Measurements from ENCODE around the gene LCN10.
"Not testable (repeated sequence)": the region's sequence is repeated elsewhere in the genome, so short reads cannot be mapped to it uniquely, and the experiment has no call there.

The LCN10 gene

DNA sequence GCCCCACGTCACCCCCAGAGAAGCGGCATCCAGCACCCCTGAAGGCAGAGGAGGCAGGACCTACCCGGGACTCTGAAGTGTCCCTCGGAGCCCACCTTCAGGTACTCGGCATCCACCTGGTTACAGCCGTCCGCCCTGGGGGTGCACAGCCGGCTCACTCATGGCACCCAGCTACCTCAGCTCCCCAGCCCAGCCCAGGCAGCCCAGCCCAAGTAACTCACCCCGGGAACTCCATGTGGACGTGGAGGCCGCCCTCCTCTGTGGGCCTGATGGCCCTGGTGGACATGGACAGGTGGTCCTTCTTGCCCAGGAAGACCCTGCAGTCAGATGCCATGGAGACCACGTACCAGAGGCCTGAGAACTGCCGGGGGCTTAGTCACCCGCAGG lies 20.9 kb upstream of the LCN10 start:
- H3K36me3 Mint-ChIP-seq (ENCODE audit: low read depth), result no peaks in the 10 kb centered on the region
- no peak overlapping the region for H3K4me3 Mint-ChIP-seq
- H3K4me1 Mint-ChIP-seq (ENCODE audit: low read depth), result peaks cover 4% of the 10 kb centered on the region
- H3K27ac Mint-ChIP-seq, result no peak overlapping the region
- H3K9me3 Mint-ChIP-seq, result no peaks in the 10 kb centered on the region
- no peak for DNase-seq (ENCODE audit: low spot score)
- H3K27me3 Mint-ChIP-seq (ENCODE audit: low read depth), result peaks cover 4% of the 10 kb centered on the region

DNA sequence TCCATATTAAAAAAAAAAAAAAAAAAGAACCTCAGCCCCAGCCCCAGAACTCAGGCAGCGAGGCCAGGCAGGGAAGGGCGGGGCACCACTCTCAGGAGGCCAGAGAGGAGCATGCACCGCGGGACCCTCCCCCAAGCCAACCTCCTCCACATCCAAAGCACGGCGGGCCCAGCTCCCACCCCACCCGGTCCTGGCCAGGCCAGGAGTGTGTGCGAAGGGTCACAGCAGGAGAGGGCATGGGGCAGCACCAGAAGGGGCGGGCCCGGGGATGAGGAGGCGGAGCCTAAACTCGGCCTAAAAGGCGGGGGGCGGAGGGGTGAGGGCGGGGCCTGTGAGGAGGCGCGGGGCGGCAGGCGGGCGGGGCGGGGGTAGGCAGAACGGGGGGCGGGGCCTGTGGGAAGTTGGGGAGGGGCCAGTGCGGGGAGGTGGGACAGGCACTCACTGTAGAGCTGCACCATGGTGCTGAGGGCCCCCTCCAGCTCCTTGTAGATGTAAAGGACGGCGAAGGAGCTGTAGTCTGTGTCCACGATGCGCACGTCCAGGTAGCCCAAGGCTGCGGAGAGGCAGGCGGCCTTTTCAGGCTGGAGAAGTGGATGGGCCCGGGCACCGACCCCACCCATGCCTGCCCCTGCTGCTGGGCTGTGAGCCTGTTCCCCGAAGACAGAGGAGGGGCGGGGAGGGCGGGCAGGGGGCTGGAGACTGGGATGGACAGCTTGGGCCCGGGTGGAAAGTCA lies 20.3 kb upstream of the LCN10 start:
- Mint-ChIP-seq H3K27me3 (ENCODE audit: low read depth) (peaks cover 4% of the 10 kb centered on the region), H3K4me3 (no peak overlapping the region), H3K9me3 (no peaks in the 10 kb centered on the region), H3K27ac (no peak overlapping the region), H3K36me3 (ENCODE audit: low read depth) (no peaks in the 10 kb centered on the region), H3K4me1 (ENCODE audit: low read depth) (peaks cover 4% of the 10 kb centered on the region)
- peak; percentile 30 for DNase-seq (ENCODE audit: low spot score)

DNA sequence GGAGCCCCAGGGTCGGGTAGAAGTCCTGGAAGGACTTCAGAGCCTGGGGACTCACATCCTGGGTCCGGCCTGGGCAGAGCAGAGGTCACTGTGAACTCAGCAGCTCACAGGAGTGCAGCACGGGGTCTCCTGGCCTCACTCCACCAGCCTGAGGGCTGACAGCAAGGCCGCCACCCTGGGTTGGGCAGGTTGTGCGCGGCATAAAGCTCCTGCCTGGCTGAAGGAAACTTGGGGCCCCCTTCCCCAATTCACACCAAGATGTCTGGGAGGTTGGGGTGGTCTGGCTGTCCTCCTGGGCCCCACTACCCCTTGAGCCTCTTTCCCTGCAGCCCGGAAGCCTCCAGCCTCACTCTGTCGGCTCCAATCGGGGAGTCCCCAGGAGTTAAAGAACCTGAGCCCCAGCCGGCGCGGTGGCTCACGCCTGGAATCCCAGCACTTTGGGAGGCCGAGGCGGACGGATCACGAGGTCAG lies 19.5 kb upstream of the LCN10 start:
- H3K4me1 Mint-ChIP-seq (ENCODE audit: low read depth), result peaks cover 4% of the 10 kb centered on the region
- no peaks in the 10 kb centered on the region for H3K36me3 Mint-ChIP-seq (ENCODE audit: low read depth)
- H3K27me3 Mint-ChIP-seq (ENCODE audit: low read depth), result peaks cover 4% of the 10 kb centered on the region
- no peak for DNase-seq (ENCODE audit: low spot score)
- H3K27ac Mint-ChIP-seq, result no peak overlapping the region
- H3K9me3 Mint-ChIP-seq, result no peaks in the 10 kb centered on the region
- H3K4me3 Mint-ChIP-seq, result no peak overlapping the region

- no peak overlapping the region for H3K27ac Mint-ChIP-seq
- no peaks in the 10 kb centered on the region for H3K4me1 Mint-ChIP-seq (ENCODE audit: low read depth)
- peaks cover 2% of the 10 kb centered on the region for H3K9me3 Mint-ChIP-seq
- no peaks in the 10 kb centered on the region for H3K36me3 Mint-ChIP-seq (ENCODE audit: low read depth)
- DNase-seq (ENCODE audit: low spot score), result no peak
- H3K4me3 Mint-ChIP-seq, result no peak overlapping the region
- H3K27me3 Mint-ChIP-seq (ENCODE audit: low read depth), result no peaks in the 10 kb centered on the region
Measured at GRCh38 chr9:136761545-136761981, 18.8 kb upstream of the LCN10 start.

DNA sequence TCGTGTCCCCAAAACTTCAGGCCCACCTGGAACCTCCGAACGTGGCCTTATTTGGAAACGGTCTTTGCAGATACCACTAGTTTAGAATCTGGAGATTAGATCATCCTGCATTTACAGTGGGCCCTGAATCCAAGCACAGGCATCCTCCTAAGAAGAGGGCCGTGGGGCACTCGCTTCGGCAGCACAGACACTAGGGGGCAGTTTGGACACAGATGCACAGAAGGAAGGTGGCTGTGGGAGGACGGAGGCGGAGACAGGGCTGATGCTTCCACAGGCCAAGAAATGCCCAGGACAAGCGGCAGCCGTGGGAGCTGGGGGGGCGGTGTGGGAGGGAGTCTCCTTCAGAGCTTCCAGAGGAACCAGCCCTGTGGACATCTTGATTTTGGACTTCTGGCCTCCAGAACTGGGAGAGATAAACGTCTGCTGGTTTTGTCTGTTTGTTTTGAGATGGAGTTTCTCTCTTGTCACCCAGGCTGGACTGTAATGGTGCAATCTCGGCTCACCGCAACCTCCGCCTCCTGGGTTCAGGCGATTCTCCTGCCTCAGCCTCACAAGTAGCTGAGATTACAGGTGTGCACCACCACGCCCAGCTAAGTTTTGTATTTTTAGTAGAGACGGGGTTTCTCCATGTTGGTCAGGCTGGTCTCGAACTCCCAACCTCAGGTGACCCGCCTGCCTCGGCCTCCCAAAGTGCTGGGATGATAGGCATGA lies 18.2 kb upstream of the LCN10 start:
- H3K4me3 Mint-ChIP-seq; DNase-seq (ENCODE audit: low spot score); H3K4me1 Mint-ChIP-seq (ENCODE audit: low read depth); H3K27ac Mint-ChIP-seq; H3K27me3 Mint-ChIP-seq (ENCODE audit: low read depth); H3K36me3 Mint-ChIP-seq (ENCODE audit: low read depth); H3K9me3 Mint-ChIP-seq: not testable (repeated sequence)

GRCh38 chr9:136760424-136760823 lies 17.7 kb upstream of the LCN10 start:
- no peak for DNase-seq (ENCODE audit: low spot score)
- H3K9me3 Mint-ChIP-seq, result peaks cover 13% of the 10 kb centered on the region
- H3K27ac Mint-ChIP-seq, result no peak overlapping the region
- no peaks in the 10 kb centered on the region for H3K27me3 Mint-ChIP-seq (ENCODE audit: low read depth)
- H3K36me3 Mint-ChIP-seq (ENCODE audit: low read depth), result no peaks in the 10 kb centered on the region
- no peak overlapping the region for H3K4me3 Mint-ChIP-seq
- H3K4me1 Mint-ChIP-seq (ENCODE audit: low read depth), result no peaks in the 10 kb centered on the region

- Mint-ChIP-seq H3K9me3 (peaks cover 15% of the 10 kb centered on the region), H3K27ac (no peak overlapping the region), H3K4me3 (no peak overlapping the region), H3K36me3 (ENCODE audit: low read depth) (no peaks in the 10 kb centered on the region), H3K27me3 (ENCODE audit: low read depth) (no peaks in the 10 kb centered on the region), H3K4me1 (ENCODE audit: low read depth) (no peaks in the 10 kb centered on the region)
- no peak for DNase-seq (ENCODE audit: low spot score)
Measured at GRCh38 chr9:136759436-136760325, 16.9 kb upstream of the LCN10 start.

DNA sequence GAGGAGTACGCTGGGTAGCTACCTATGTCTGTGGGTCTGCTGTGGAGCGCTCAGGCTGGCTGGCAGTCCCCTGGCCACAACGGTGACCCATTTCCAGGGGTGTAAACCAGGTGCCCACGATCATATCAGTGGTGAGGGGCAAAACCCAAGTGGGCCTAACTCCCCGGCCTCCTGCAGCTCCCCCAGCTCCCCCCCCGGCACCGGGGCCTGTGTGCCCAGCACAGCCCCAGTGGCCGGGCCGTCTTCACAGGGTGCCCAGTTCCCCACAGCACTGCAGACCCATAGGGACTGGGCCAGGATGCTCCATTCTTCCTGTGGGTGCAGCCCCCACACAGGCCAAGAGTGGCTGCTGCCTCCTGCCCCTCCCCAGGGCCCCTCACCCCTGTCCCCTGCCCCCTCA lies 16.3 kb upstream of the LCN10 start:
- Mint-ChIP-seq H3K27ac (no peak overlapping the region), H3K4me1 (ENCODE audit: low read depth) (no peaks in the 10 kb centered on the region), H3K27me3 (ENCODE audit: low read depth) (no peaks in the 10 kb centered on the region), H3K4me3 (no peak overlapping the region), H3K9me3 (peaks cover 15% of the 10 kb centered on the region), H3K36me3 (ENCODE audit: low read depth) (no peaks in the 10 kb centered on the region)
- no peak for DNase-seq (ENCODE audit: low spot score)

GRCh38 chr9:136757751-136758140 lies 15.0 kb upstream of the LCN10 start:
- Mint-ChIP-seq H3K9me3 (peaks cover 17% of the 10 kb centered on the region), H3K27ac (no peak overlapping the region), H3K36me3 (ENCODE audit: low read depth) (no peaks in the 10 kb centered on the region), H3K27me3 (ENCODE audit: low read depth) (no peaks in the 10 kb centered on the region), H3K4me3 (no peak overlapping the region), H3K4me1 (ENCODE audit: low read depth) (no peaks in the 10 kb centered on the region)
- no peak for DNase-seq (ENCODE audit: low spot score)

- H3K4me1 Mint-ChIP-seq (ENCODE audit: low read depth), result no peaks in the 10 kb centered on the region
Measured at GRCh38 chr9:136757328-136757727, 14.6 kb upstream of the LCN10 start.

DNA sequence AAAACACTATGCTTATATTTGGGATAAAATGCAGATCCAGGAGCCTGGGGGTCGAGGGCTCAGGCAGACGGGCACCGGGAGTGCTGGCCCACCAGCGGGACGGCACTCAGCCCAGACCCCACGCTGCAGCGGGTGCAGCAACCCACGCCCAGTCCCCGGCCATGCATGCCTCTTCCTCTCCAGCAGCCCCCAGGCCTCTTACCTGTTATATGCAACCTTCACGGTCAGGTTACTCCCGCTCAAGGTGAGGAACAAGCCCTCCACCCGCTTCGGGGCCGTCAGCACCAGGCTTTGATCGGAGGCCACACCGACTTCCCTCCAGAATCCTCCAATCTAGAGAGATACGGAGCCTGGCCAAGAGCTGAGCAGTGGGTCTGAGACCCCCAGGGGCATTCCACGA lies 14.1 kb upstream of the LCN10 start:
- no peaks in the 10 kb centered on the region for H3K27me3 Mint-ChIP-seq (ENCODE audit: low read depth)
- no peak overlapping the region for H3K27ac Mint-ChIP-seq
- H3K4me1 Mint-ChIP-seq (ENCODE audit: low read depth), result no peaks in the 10 kb centered on the region
- peaks cover 2% of the 10 kb centered on the region for H3K36me3 Mint-ChIP-seq (ENCODE audit: low read depth)
- H3K9me3 Mint-ChIP-seq, result peaks cover 26% of the 10 kb centered on the region
- H3K4me3 Mint-ChIP-seq, result no peak overlapping the region
- no peak for DNase-seq (ENCODE audit: low spot score)

More at GRCh38 chr9:136757328-136757727, 14.6 kb upstream of the LCN10 start:
- H3K36me3 Mint-ChIP-seq (ENCODE audit: low read depth), result peaks cover 2% of the 10 kb centered on the region
- H3K27ac Mint-ChIP-seq, result no peak overlapping the region
- H3K4me3 Mint-ChIP-seq, result no peak overlapping the region
- peaks cover 21% of the 10 kb centered on the region for H3K9me3 Mint-ChIP-seq
- no peaks in the 10 kb centered on the region for H3K27me3 Mint-ChIP-seq (ENCODE audit: low read depth)
- no peak for DNase-seq (ENCODE audit: low spot score)

GRCh38 chr9:136756134-136756438 lies 13.3 kb upstream of the LCN10 start:
- Mint-ChIP-seq H3K27ac (no peak overlapping the region), H3K4me1 (ENCODE audit: low read depth) (no peaks in the 10 kb centered on the region), H3K4me3 (no peak overlapping the region), H3K27me3 (ENCODE audit: low read depth) (no peaks in the 10 kb centered on the region), H3K9me3 (peaks cover 30% of the 10 kb centered on the region), H3K36me3 (ENCODE audit: low read depth) (peaks cover 2% of the 10 kb centered on the region)
- DNase-seq (ENCODE audit: low spot score), result no peak

DNA sequence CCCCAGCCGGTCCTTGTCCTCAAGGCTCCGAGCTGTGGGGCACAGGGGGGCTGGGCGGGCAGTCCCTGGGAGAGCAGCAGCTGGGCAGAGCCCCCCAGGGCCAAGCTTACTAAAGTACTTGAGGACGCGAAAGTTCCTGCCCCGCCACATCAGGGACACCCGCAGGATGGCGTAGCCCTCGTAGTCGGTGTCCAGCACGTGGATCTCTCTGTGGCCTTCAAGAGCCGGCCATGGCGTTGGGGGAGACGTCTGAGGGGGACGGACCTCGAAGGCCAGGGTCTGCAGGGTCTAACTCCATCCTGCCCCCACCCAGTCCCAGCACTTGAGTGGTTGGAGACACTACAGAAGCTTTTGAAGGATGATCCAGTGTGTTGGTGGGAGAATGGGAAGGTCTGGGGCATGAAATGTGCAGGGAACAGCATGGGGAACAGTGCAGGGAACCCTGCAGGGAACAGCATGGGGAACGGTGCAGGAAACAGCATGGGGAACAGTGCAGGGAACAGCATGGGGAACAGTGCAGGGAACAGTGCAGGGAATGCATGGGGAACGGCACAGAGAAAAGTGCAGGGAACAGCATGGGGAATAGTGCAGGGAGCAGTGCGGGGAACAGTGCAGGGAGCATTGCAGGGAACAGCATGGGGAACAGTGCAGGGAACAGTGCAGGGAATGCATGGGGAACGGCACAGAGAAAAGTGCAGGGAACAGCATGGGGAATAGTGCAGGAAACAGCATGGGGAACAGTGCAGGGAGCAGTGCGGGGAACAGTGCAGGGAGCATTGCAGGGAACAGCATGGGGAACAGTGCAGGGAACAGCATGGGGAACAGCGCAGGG lies 12.8 kb upstream of the LCN10 start:
- not testable (repeated sequence) for H3K4me1 Mint-ChIP-seq (ENCODE audit: low read depth); DNase-seq (ENCODE audit: low spot score); H3K36me3 Mint-ChIP-seq (ENCODE audit: low read depth); H3K27ac Mint-ChIP-seq; H3K4me3 Mint-ChIP-seq; H3K27me3 Mint-ChIP-seq (ENCODE audit: low read depth)
- H3K9me3 Mint-ChIP-seq, result peaks cover 30% of the 10 kb centered on the region
